Liver (tissue), 9 donors: ENCODE data around the gene GNLY. TPM values are rescaled to one million over a fixed set of nuclear protein-coding genes. Genes with fewer than 3 reads are reported as not detected.

Experiments
- DNase-seq: peaks from one replicate; pipeline ENCODE4 v3.0.0-alpha.2; 2017; ENCODE audit warnings: low spot score
- H3K27ac ChIP-seq, 2 donors: one replicate each; pipeline ENCODE4 v1.7.0; 2013; ENCODE audit warnings: inconsistent platforms in 2 of 2, low read length in 2 of 2, control low read depth in 1 of 2, low read depth in 1 of 2, mild to moderate bottlenecking in 1 of 2
- H3K27me3 ChIP-seq, 4 donors: one replicate each; pipeline versions ENCODE4 v1.6.1 to v1.7.0; 2013; ENCODE audit warnings: low read length in 3 of 4, inconsistent platforms in 1 of 4, mild to moderate bottlenecking in 1 of 4, moderate library complexity in 1 of 4; ENCODE audit not compliant: control insufficient read depth in 4 of 4, insufficient read depth in 4 of 4
- H3K36me3 ChIP-seq, 4 donors: one replicate each; pipeline versions ENCODE4 v1.6.1 to v1.7.0; 2013; ENCODE audit warnings: low read length in 3 of 4, mild to moderate bottlenecking in 3 of 4, low read depth in 1 of 4, moderate library complexity in 1 of 4; ENCODE audit not compliant: control insufficient read depth in 4 of 4, insufficient read depth in 3 of 4
- H3K4me1 ChIP-seq, 4 donors: one replicate each; pipeline versions ENCODE4 v1.6.1 to v1.7.0; 2013; ENCODE audit warnings: low read length in 3 of 4, mild to moderate bottlenecking in 3 of 4, moderate library complexity in 1 of 4; ENCODE audit not compliant: control insufficient read depth in 4 of 4, insufficient read depth in 4 of 4
- H3K4me3 ChIP-seq, 3 donors: one replicate each; pipeline versions ENCODE4 v1.6.1 to v1.7.0; 2013; ENCODE audit warnings: low read length in 3 of 3, control low read depth in 1 of 3, low read depth in 1 of 3, mild to moderate bottlenecking in 1 of 3
- H3K9ac ChIP-seq, 2 donors: one replicate each; pipeline ENCODE4 v1.7.0; 2013; ENCODE audit warnings: low read length in 2 of 2, mild to moderate bottlenecking in 2 of 2, moderate library complexity in 2 of 2, control low read depth in 1 of 2, low read depth in 1 of 2
- H3K9me3 ChIP-seq, 4 donors: one replicate each; pipeline versions ENCODE4 v1.6.1 to v1.7.0; 2013; ENCODE audit warnings: low read length in 3 of 4; ENCODE audit not compliant: control insufficient read depth in 4 of 4
- EGR1 ChIP-seq, 2 donors: IDR thresholded peaks; 2 replicates each; pipeline ENCODE4 v1.6.1; 2016 to 2018; ENCODE audit warnings: antibody characterized with exemption in 2 of 2, low read depth in 2 of 2
- FOXA1 ChIP-seq: IDR thresholded peaks from 2 replicates; pipeline ENCODE4 v1.6.1; 2016; ENCODE audit warnings: antibody characterized with exemption
- FOXA2 ChIP-seq: IDR thresholded peaks from 2 replicates; pipeline ENCODE4 v1.6.1; 2016; ENCODE audit warnings: antibody characterized with exemption
- HNF4A ChIP-seq, 2 donors: conservative IDR thresholded peaks; 2 replicates each; pipeline ENCODE4 v1.6.1; 2016; ENCODE audit warnings: antibody characterized with exemption in 2 of 2, mild to moderate bottlenecking in 2 of 2
- HNF4G ChIP-seq: IDR thresholded peaks from 2 replicates; pipeline ENCODE4 v1.6.1; 2016; ENCODE audit warnings: antibody characterized with exemption
- JUND ChIP-seq, 2 donors: IDR thresholded peaks; 2 replicates each; pipeline ENCODE4 v1.6.1; 2016; ENCODE audit warnings: antibody characterized with exemption in 2 of 2
- NR2F2 ChIP-seq: IDR thresholded peaks from 2 replicates; pipeline ENCODE4 v1.6.1; 2016; ENCODE audit warnings: antibody characterized with exemption
- RAD21 ChIP-seq, 2 donors: IDR thresholded peaks; 2 replicates each; pipeline ENCODE4 v1.6.1; 2016; ENCODE audit warnings: antibody characterized with exemption in 2 of 2, mild to moderate bottlenecking in 2 of 2
- RXRA ChIP-seq, 2 donors: IDR thresholded peaks; 2 replicates each; pipeline ENCODE4 v1.6.1; 2017 to 2018; ENCODE audit warnings: antibody characterized with exemption in 2 of 2, mild to moderate bottlenecking in 1 of 2
- SP1 ChIP-seq: IDR thresholded peaks from 2 replicates; pipeline ENCODE4 v1.6.1; 2018; ENCODE audit warnings: antibody characterized with exemption, mild to moderate bottlenecking
- TAF1 ChIP-seq: conservative IDR thresholded peaks from 2 replicates; pipeline ENCODE4 v1.6.1; 2016; ENCODE audit warnings: antibody characterized with exemption, mild to moderate bottlenecking
- WGBS: extraction: QIAGEN DNeasy Blood & Tissue Kit; methylation state at CpG from one replicate; pipeline ENCODE4 v1.1.7; 2013; 5-methylcytosine and 5-hydroxymethylcytosine counted together
- polyA plus RNA-seq, 2 donors: library from polyadenylated mRNA; stranded (reverse) in 1 of 2; unstranded in 1 of 2; fragments of 200-250 nt in 1 of 2; fragments of >200 nt in 1 of 2; fragmentation: Nextera tagmentation in 1 of 2; extraction: Ambion mirVana in 1 of 2; gene quantifications; one replicate each; pipeline versions ENCODE4 v1.2.1 to v1.2.3, GENCODE V29; 2013 to 2015
- total RNA-seq, 2 donors: library from RNA; depleted of rRNA; stranded (reverse); fragments of >200 nt; gene quantifications; one replicate each; pipeline ENCODE4 v1.2.3, GENCODE V29; 2014
- TF ChIP-seq, protein P1 (sequence below): IDR thresholded peaks from 2 replicates; pipeline ENCODE4 v1.6.1; 2016; ENCODE audit warnings: antibody characterized with exemption
- TF ChIP-seq, protein P2 (sequence below): IDR thresholded peaks from 2 replicates; pipeline ENCODE4 v1.6.1; 2016; ENCODE audit warnings: antibody characterized with exemption
- TF ChIP-seq, protein P3 (sequence below): IDR thresholded peaks from 2 replicates; pipeline ENCODE4 v1.6.1; 2016; ENCODE audit warnings: antibody characterized with exemption, mild to moderate bottlenecking
- TF ChIP-seq, protein P4 (sequence below): IDR thresholded peaks from 2 replicates; pipeline ENCODE4 v1.6.1; 2016; ENCODE audit warnings: antibody characterized with exemption
- donor health status: healthy.
- donor health status: healthy.
- donor health status: healthy.
- donor health status: healthy.
- donor health status: healthy.

The GNLY gene
- total and polyA plus RNA-seq, 4 donors, result 0.75 to 4.8 (median 1.3) TPM; not detected in 1

DNA sequence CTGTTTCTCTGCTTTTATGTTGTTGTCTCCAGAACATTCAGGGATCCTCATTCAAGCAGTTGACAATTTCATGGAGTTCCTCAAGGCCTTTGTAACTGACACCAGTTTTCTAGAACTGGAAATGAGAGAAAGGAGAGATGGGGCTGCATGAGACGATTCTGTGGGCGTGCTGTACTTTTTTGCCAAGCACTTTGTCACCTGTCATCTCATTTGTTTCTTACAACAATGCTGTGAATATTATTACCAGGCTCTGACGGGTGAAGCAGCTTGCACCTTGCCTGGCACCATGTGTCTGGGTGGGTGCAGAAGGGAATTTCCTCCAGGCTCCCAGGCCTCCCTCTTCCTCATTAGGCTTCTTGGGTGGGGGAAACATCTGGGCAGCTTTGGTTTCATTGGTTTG is 37.4 kb downstream of the GNLY start:
- no peak for DNase-seq
- no peaks in the 10 kb centered on the region for H3K36me3 ChIP-seq
- no peak overlapping the region for H3K27ac ChIP-seq
- H3K27me3 ChIP-seq, result no peaks in the 10 kb centered on the region
- no peak overlapping the region for H3K9ac ChIP-seq
- TF ChIP-seq, protein P1, sequence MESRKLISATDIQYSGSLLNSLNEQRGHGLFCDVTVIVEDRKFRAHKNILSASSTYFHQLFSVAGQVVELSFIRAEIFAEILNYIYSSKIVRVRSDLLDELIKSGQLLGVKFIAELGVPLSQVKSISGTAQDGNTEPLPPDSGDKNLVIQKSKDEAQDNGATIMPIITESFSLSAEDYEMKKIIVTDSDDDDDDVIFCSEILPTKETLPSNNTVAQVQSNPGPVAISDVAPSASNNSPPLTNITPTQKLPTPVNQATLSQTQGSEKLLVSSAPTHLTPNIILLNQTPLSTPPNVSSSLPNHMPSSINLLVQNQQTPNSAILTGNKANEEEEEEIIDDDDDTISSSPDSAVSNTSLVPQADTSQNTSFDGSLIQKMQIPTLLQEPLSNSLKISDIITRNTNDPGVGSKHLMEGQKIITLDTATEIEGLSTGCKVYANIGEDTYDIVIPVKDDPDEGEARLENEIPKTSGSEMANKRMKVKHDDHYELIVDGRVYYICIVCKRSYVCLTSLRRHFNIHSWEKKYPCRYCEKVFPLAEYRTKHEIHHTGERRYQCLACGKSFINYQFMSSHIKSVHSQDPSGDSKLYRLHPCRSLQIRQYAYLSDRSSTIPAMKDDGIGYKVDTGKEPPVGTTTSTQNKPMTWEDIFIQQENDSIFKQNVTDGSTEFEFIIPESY, result no peak
- TF ChIP-seq JUND (IDR thresholded peaks at IDR 0.05) (no peak), RXRA (IDR thresholded peaks at IDR 0.05) (no peak), RAD21 (IDR thresholded peaks at IDR 0.05) (no peak), HNF4A (conservative IDR thresholded peaks at IDR 0.05) (no peak), SP1 (no peak), HNF4G (no peak), NR2F2 (no peak), FOXA1 (no peak), EGR1 (IDR thresholded peaks at IDR 0.05; ENCODE audit: low read depth in 2 of 2) (no peak), TAF1 (no peak)
- TF ChIP-seq, protein P2, sequence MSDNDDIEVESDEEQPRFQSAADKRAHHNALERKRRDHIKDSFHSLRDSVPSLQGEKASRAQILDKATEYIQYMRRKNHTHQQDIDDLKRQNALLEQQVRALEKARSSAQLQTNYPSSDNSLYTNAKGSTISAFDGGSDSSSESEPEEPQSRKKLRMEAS, result no peak
- TF ChIP-seq, protein P3, sequence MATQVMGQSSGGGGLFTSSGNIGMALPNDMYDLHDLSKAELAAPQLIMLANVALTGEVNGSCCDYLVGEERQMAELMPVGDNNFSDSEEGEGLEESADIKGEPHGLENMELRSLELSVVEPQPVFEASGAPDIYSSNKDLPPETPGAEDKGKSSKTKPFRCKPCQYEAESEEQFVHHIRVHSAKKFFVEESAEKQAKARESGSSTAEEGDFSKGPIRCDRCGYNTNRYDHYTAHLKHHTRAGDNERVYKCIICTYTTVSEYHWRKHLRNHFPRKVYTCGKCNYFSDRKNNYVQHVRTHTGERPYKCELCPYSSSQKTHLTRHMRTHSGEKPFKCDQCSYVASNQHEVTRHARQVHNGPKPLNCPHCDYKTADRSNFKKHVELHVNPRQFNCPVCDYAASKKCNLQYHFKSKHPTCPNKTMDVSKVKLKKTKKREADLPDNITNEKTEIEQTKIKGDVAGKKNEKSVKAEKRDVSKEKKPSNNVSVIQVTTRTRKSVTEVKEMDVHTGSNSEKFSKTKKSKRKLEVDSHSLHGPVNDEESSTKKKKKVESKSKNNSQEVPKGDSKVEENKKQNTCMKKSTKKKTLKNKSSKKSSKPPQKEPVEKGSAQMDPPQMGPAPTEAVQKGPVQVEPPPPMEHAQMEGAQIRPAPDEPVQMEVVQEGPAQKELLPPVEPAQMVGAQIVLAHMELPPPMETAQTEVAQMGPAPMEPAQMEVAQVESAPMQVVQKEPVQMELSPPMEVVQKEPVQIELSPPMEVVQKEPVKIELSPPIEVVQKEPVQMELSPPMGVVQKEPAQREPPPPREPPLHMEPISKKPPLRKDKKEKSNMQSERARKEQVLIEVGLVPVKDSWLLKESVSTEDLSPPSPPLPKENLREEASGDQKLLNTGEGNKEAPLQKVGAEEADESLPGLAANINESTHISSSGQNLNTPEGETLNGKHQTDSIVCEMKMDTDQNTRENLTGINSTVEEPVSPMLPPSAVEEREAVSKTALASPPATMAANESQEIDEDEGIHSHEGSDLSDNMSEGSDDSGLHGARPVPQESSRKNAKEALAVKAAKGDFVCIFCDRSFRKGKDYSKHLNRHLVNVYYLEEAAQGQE, result no peak
- H3K9me3 ChIP-seq, result no peaks in the 10 kb centered on the region
- peaks cover 0 to 15% (median 6%) of the 10 kb centered on the region in 4 donors for H3K4me1 ChIP-seq
- WGBS, result 87% methylated on average over 3 of the region's 3 CpGs
- no peak overlapping the region for H3K4me3 ChIP-seq

DNA sequence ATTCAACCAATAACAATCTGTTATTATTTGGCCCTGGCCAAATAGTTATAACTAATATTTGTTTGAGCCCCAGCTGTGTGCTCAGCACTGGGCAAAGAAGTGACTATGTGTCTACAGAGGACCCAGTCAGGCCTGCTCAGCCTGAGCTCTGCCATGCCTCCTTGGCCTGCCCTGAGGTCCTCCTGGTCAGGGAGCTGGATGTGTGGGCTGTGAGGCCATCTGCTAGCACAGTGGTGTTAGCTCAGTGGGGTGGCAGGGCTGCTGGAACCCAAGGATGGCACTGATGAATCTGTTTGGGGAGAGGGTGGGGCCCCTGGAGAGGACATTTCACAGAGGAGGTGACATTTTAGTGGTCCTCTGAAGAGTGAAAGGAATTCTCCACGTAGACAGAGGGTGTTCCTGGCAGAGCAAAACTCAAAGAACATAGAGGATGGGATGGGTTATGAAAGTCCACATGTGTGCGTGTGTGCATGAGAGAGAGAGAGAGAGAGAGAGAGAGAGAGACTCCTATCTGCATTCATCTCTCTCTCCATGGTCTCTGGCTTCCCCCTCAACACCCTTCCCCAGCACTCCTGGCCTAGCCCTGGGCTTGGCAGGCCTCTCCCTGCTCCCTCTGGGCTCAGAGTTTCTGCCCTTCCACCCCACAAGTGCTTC is 38.4 kb downstream of the GNLY start:
- TF ChIP-seq, protein P3, result no peak
- TF ChIP-seq FOXA2 (no peak), JUND (IDR thresholded peaks at IDR 0.05) (no peak), SP1 (no peak)
- TF ChIP-seq, protein P4, sequence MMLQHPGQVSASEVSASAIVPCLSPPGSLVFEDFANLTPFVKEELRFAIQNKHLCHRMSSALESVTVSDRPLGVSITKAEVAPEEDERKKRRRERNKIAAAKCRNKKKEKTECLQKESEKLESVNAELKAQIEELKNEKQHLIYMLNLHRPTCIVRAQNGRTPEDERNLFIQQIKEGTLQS, result no peak
- Histone ChIP-seq H3K27me3 (no peaks in the 10 kb centered on the region), H3K9ac (no peak overlapping the region), H3K27ac (no peak overlapping the region), H3K4me1 (peaks cover 0 to 15% (median 6%) of the 10 kb centered on the region in 4 donors), H3K9me3 (no peaks in the 10 kb centered on the region), H3K4me3 (no peak overlapping the region), H3K36me3 (no peaks in the 10 kb centered on the region)
- 87% methylated on average over 2 of the region's 2 CpGs for WGBS
- no peak for DNase-seq
